Upper lobe of right lung (tissue), 1 donor: Measurements from ENCODE around the gene SDK2. TPM values are rescaled to one million over a fixed set of nuclear protein-coding genes. Genes with fewer than 3 reads are reported as not detected.

ENCODE experiments used
- ATAC-seq: fragments of 200-7000 bp; cut with Tn5 transposase; one replicate; pipeline ENCODE4 v1.9.1; 2020; ENCODE audit warnings: mild to moderate bottlenecking, moderate library complexity
- DNase-seq: peaks from one replicate; pipeline ENCODE4 v3.0.0-alpha.2; 2020
- H3K27ac ChIP-seq: fragments of 200-600 bp; one replicate; pipeline ENCODE4 v1.8.0; 2022
- H3K27me3 ChIP-seq: fragments of 200-600 bp; one replicate; pipeline ENCODE4 v1.8.0; 2022; ENCODE audit warnings: mild to moderate bottlenecking
- H3K36me3 ChIP-seq: fragments of 200-600 bp; one replicate; pipeline ENCODE4 v1.8.0; 2022
- H3K4me1 ChIP-seq: fragments of 200-600 bp; one replicate; pipeline ENCODE4 v1.8.0; 2022
- H3K4me3 ChIP-seq: fragments of 200-600 bp; one replicate; pipeline ENCODE4 v1.8.0; 2022; ENCODE audit warnings: mild to moderate bottlenecking
- H3K9me3 ChIP-seq: fragments of 200-600 bp; one replicate; pipeline ENCODE4 v1.8.0; 2022
- intact Hi-C: fragments of 100-400 bp; cut with DNase I; formaldehyde crosslinking; loops from one replicate; pipeline ENCODE4 v1.11.0; 2022
- total RNA-seq: library from RNA; stranded (reverse); fragmentation: NEBNext Ultra II Directional; extraction: Animal tissue kit (Norgen Biotek cat#: 25700); gene quantifications from one replicate; pipeline ENCODE4 v1.2.1, GENCODE V29; 2021
- TF ChIP-seq, protein P1 (sequence below): fragments of 200-600 bp; IDR thresholded peaks from one replicate; pipeline ENCODE4 v1.8.0; 2022; ENCODE audit warnings: antibody characterized with exemption
- donor health status: DM: no; HTN: yes; CAD: no; lungs with severe emphysema.

Gene SDK2
- total RNA-seq, 1 donor from 2014 or later, result 2.3 TPM

- Histone ChIP-seq H3K4me3 (no peak overlapping the region), H3K9me3 (no peaks in the 10 kb centered on the region), H3K27me3 (no peaks in the 10 kb centered on the region), H3K36me3 (no peaks in the 10 kb centered on the region), H3K4me1 (peaks cover 17% of the 10 kb centered on the region), H3K27ac (no peak overlapping the region)
- TF ChIP-seq, protein P1, sequence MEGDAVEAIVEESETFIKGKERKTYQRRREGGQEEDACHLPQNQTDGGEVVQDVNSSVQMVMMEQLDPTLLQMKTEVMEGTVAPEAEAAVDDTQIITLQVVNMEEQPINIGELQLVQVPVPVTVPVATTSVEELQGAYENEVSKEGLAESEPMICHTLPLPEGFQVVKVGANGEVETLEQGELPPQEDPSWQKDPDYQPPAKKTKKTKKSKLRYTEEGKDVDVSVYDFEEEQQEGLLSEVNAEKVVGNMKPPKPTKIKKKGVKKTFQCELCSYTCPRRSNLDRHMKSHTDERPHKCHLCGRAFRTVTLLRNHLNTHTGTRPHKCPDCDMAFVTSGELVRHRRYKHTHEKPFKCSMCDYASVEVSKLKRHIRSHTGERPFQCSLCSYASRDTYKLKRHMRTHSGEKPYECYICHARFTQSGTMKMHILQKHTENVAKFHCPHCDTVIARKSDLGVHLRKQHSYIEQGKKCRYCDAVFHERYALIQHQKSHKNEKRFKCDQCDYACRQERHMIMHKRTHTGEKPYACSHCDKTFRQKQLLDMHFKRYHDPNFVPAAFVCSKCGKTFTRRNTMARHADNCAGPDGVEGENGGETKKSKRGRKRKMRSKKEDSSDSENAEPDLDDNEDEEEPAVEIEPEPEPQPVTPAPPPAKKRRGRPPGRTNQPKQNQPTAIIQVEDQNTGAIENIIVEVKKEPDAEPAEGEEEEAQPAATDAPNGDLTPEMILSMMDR, result no peak
- intact Hi-C loops, result no loop called here
- DNase-seq (no peak), ATAC-seq (no peak)
Observed at GRCh38 chr17:73589363-73589980, 54.8 kb downstream of the SDK2 start.

- H3K36me3 ChIP-seq, result no peaks in the 10 kb centered on the region
Observed at GRCh38 chr17:73588891-73589290, 55.4 kb downstream of the SDK2 start.

DNA sequence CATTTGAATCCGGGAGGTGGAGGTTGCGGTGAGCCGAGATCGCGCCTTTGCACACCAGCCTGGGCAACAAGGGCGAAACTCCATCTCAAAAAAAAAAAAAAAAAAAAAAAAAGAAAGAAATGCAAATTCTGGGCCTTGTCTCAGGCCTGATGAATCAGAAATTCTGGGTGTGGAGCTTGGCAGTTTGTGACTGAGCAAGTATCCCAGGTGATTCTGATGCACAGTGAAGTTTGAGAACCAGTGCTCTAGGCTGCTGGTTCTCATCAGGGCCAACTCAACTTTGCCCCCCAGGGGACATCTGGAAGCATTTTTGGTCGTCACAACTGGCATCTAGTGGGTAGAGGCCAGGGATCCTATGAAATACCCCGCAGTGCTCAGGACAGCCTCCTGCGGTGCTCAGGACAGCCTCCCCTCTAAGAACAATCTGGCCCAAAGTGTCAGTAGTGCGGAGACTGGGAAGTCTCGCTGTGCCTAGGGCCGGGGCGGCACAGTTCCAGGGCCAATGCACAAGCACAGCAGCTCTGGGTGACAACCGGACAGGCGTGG, 55.9 kb downstream of the SDK2 start:
- TF ChIP-seq, protein P1, result no peak

More at GRCh38 chr17:73588891-73589290, 55.4 kb downstream of the SDK2 start:
- Histone ChIP-seq H3K9me3 (no peaks in the 10 kb centered on the region), H3K4me1 (peaks cover 17% of the 10 kb centered on the region), H3K4me3 (no peak overlapping the region), H3K27me3 (no peaks in the 10 kb centered on the region), H3K27ac (no peak overlapping the region)
- TF ChIP-seq, protein P1, result no peak
- no peak for DNase-seq
- ATAC-seq, result no peak
- intact Hi-C loops, result no loop called here

GRCh38 chr17:73586921-73587602, 57.2 kb downstream of the SDK2 start:
- peaks cover 10% of the 10 kb centered on the region for H3K4me1 ChIP-seq
- no peak overlapping the region for H3K27ac ChIP-seq
- no peaks in the 10 kb centered on the region for H3K9me3 ChIP-seq
- no peaks in the 10 kb centered on the region for H3K36me3 ChIP-seq
- no peak for ATAC-seq
- DNase-seq, result no peak
- intact Hi-C loops, result no loop called here
- TF ChIP-seq, protein P1, result no peak
- H3K27me3 ChIP-seq, result peaks cover 7% of the 10 kb centered on the region
- no peak overlapping the region for H3K4me3 ChIP-seq

More for the DNA sequence above, 55.9 kb downstream of the SDK2 start:
- Histone ChIP-seq H3K36me3 (no peaks in the 10 kb centered on the region), H3K9me3 (no peaks in the 10 kb centered on the region), H3K27ac (no peak overlapping the region), H3K4me1 (peaks cover 17% of the 10 kb centered on the region), H3K27me3 (no peaks in the 10 kb centered on the region), H3K4me3 (no peak overlapping the region)
- DNase-seq (no peak), ATAC-seq (no peak)
- intact Hi-C loops, result no loop called here

DNA sequence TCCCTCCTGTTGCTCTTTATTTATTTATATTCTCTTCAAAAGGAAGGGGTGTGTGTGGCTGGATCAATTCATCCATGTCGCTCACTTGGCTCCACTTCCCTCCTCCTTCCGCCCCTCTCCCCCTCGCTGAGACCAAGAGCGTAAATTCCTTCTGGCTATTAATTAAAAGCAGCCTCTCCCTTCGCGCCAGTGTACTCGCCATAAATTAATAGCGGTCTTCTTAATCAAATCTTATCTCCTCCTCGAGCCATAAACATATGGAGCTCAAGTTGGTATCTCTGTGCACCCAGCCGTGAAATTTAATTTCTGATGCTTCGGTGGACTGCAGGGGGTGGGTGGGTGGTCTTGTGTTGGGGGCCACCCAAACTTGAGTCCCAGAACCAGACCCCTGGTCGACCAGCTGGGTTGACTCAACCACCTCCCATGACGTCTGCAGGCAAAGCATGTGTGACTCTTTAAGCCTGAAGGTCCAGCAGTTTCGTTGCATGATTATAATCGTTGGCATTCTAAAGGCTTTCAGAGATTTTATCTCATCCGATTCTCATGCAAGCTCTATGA, 57.9 kb downstream of the SDK2 start:
- H3K9me3 ChIP-seq, result no peaks in the 10 kb centered on the region

More for the DNA sequence above, 57.9 kb downstream of the SDK2 start:
- Histone ChIP-seq H3K4me1 (peaks cover 3% of the 10 kb centered on the region), H3K27me3 (peaks cover 7% of the 10 kb centered on the region), H3K4me3 (no peak overlapping the region), H3K36me3 (no peaks in the 10 kb centered on the region), H3K27ac (no peak overlapping the region)
- TF ChIP-seq, protein P1, result no peak
- ATAC-seq (no peak), DNase-seq (no peak)
- intact Hi-C loops, result no loop called here
